TTC549 (cell line): ENCODE results near the gene MCM5.
"Not testable (repeated sequence)": the region's sequence is repeated elsewhere in the genome, so short reads cannot be mapped to it uniquely, and the experiment has no call there.

Experiments used
- FAIRE-seq: peaks from 2 replicates; lab custom pipeline; 2012; peaks lifted over from hg19 to GRCh38; lab: Jason Lieb, UNC

The MCM5 gene

DNA sequence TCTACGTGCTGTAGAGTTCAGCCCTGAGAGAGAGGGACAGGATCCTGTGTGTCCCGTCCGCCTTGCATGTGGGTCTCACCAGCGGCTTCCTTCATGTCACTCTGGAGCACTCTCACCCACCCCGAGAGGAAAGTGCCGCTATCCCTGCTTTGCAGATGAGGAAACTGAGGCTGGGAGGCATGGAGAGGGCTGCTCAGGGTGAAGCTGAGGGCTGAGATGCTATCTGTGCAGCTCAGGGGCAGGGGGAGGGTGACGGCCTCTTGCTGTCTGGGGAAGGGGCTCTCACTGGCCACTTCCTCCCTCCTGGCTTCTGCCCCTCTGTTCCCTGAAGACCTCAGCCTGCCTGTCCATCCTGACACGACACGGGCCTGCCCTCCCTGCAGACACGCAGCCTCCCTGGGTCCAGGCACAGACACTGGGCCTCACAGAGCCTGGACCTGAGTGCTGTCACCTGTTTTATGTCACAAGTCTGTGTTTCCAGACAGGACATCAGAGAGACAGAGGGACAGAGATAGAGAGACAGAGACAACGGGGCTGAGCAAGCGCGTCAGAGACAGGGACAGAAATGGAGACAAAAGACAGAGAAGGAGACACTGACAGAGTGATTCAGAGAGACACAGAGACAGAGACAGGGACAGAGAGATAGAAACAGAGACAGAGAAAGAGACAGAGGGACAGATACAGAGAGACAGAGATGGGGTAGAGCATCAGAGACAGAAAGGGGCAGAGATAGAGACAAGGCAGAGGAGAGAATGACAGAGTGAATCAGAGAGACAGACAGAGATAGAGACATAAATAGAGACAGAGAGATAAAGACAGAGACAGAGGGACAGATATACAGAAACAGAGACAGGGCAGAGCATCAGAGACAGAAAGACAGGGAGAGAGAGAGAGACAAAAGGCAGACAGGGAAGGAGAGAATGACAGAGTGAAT lies 53.1 kb downstream of the MCM5 start:
- FAIRE-seq, result no peak

DNA sequence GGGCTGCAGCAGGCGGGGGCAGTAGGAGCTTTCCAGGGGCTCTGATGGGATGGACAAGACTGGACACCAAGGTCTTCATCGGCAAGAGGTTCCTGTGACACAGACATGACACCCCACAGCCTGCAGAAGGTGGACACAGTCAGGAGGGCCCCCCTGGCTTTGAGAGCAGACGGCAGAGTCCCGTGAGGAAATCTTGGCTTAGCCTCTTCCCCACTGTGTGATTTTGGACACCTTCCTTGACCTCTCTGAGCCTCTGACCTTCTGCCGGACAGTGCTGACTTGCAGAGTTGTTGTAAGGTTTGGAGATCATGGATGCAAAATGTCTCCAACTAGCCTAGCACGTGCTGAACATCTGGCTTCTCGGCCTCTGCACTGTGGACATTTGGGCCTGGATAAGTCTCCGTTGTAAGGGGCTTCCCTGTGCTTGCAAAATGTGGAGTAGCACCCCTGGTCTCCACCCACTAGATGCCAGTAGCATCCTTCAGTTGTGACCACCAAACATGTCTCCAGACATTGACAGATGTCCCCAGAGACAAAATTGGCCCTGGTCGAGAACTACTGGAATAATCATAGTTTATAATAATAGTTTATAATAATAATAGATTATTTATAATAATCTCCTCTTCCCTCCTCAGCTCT lies 54.6 kb downstream of the MCM5 start:
- no peak for FAIRE-seq

DNA sequence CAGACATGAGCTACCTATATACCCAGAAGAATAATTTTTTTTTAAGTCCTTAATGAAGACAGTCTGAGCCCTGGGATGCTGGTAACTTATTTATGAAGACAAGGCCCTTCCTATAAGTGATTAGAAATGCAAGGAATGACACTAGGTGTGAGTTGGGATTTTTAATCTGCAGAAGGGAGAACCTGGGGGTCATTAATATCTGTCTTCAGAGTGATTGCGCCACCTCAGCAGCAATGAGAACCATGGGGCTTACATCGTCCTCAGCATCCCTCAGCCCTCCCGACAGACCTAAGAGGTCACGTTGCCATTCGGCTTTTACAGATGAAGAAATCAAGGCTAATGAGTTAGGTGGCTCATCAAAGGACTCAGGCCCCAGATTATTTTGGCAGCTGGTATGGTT lies 55.6 kb downstream of the MCM5 start:
- no peak for FAIRE-seq

DNA sequence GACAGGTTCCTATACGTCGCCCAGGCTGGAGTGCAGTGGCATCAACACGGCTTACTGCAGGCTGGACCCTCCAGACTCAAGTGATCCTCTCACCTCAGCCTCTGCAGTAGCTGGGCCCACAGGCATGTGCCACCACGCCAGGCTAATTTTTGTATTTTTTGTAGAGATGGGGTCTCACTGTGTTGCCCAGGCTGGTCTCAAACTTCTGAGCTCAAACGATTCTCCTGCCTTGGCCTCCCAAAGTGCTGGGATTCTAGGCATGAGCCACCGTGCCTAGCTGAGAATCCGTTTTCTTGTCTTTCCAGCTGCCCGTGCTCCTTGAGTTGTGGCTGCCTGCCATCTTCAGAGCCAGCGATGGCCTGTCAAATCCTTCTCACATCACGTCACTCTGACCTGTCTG lies 56.8 kb downstream of the MCM5 start:
- no peak for FAIRE-seq

DNA sequence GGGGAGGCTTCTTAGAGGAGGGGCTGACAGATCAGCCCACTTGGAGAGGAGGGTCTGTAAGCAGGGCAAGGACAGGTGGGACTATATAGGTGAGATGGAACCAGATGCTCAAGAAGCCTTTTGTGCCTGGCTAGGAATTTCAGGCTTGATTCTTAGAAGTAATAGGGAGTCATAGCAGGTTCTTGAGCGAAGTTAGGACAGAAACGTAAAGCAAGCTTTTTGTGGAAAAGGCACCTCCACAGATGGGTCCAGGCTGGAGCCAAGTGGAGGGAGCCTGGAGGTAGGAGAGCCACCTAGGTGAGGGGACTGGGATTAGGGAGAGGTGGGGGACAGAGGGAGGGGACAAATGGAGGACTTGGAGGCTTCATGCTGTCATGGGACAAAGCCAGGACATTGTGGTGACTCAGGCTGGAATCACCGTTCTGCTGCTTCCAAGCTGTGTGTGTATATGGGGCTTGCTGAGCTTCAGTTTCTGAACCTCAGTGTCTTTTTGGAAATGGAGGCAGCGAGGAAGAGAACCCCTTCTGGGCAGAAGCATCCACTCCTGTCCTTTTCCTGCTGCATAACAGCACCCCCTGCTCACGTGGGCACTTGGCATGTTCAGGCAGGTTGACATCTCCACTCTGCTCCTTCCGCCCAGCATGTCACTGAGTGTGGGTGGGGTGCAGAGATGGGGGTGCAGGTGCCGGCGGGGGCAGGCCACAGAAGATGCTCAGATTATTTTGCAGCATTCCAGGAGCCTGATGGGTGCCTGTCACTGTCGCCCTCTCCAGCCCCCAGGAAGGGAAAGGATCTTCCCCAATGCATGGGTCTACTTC lies 58.0 kb downstream of the MCM5 start:
- FAIRE-seq, result no peak

DNA sequence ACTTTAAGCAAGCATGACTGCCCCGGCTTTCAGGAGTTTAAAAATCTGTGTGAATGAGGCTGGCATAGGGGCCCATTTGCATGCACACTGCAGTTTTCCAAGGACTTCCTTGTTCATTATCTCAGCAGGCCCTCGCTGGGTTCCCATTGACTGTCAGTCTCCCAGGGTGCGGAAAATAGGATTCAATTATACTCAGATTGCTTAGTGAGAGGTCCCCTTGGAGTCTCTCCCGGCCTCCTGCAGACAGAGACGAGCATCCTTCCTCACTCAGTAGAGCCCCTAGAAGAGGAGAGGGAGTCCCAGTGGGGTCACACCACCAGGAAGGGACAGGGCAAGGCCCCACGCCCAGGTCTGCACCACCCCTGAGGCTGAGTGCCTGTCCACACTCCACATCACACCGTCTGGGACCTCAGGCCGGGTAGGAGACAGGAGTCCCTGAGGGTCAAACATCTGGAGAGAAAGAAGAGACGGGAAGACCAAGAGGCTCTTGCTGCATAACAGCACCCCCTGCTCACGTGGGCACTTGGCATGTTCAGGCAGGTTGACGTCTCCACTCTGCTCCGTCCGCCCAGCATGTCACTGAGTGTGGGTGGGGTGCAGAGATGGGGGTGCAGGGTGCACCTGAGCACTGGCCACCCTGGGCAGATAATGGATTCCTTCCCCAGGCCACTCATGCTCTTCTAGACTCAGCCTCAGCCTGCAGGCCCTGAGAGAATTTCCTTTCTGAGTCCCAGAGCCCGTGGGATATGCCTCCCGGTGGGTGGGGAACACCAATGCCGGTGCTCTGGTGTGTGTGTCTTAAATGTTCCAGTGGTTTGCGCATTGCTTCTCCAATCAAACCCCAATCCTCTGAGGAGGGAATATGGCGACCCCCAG lies 58.8 kb downstream of the MCM5 start:
- no peak for FAIRE-seq

DNA sequence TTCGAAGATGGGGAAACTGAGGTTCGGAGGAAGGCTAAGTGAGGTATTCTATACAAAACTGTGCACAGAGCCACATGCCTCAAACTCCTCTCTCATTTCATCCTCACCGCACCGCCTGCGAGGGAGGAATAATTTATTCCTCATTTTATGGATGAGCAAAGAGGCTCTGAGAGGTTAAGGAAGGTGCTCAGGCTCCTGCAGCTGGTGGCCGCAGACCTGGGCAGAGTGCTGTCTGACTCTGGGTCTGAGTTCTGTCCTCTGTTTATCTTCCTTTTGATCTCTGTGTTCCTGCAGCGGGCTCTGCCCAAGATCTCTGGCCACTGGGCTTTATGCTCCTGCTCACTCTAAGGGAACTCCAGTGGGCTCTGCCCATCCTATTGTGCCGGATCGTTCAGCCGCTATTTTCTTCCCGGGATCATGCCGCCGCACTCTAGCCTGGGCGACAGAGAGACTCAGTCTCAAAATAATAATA lies 59.5 kb downstream of the MCM5 start:
- FAIRE-seq, result no peak

DNA sequence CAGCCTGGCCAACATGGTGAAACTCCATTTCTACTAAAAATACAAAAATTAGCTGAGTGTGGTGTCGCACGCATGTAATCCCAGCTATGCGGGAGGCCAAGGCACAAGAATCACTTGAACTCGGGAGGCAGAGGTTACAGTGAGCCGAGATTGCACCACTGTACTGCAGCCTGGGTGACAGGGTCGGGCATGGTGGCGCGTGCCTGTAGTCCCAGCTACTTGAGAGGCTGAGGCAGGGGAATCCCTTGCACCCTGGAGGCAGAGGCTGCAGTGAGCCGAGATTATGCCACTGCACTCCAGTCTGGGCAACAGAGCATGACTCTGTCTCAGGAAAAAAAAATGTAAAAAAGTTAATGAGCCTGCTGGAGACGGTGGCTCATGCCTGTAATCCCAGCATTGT lies 60.0 kb downstream of the MCM5 start:
- FAIRE-seq, result not testable (repeated sequence)

DNA sequence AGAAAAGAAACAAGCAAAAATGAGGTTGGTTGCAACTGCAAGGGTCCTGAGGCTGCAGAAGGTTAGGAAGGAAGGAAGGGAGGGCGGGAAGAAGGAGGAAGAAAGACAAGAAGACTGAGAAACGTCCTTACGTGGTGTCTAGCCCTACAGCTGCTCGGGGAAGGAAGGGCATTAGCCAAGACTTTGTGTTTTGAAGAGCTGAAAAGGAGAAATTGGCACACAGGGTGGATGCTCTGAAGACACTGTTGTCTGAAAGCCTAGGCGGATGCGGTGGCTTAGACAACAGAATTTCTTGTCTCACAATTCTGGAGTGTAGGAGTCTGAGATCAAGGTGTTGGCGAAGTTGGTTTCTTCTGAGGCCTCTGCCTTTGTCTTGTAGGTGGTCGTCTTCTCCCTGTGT lies 60.7 kb downstream of the MCM5 start:
- FAIRE-seq, result no peak

DNA sequence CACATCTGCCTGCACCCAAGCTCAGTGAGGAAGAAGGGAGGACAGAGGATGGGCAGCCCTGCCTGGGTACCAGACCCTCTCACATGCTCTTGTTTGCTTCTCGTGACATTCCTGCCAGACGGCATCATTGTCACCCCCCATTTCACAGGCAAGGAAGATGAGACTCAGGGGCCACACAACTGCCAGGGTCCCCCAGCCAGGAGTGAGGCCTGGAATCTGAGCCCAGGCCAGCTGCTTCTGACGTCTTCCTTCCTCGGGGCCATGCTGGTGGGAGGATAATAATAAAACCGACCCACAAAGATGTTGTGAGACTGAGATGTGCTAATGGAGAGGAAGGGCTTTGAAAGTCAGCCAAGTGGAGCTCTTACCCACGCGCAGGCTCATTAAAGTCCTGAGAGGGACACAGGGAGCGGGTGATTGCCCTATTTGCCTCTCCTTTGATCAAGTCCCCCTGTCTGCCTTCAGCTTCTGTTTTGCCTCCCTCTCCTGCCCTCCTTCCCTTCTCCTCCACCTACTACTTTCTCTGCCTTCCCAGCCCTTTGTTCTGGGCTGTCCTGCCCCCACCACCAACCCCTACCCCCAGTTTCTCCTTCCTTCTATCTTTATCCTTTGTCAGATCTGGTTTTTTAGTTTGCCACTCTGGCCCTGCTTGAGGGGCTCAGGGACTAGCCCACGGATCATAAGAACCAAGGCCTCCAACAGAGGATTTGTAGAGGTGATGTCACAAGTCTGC lies 62.7 kb downstream of the MCM5 start:
- FAIRE-seq, result no peak

DNA sequence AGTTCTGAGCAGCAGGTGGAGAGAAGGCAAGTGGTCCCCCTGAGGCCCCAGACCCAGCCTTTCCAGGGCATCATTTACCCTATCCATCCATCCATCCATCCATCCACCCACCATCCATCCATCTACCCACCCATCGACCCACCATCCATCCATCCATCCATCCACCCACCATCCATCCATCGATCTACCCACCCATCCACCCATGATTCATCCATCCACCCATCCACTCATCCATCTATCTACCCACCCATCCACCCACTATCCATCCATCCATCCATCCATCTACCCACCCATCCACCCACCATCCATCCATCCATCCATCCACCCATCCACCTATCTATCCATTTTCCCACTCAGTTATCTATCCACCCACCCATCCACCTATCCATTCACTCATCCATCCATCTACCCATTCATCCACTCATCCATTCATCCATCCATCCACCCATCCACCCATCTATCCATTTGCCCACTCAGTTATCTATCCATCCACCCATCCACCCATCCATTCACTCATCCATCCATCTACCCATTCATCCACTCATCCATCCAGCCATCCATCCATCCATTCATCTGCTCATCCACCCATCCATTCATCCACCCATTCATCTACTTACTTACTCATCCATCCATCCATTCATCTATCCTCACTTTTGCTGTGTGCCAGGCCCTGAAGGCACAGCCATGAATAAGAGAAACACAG lies 63.4 kb downstream of the MCM5 start:
- no peak for FAIRE-seq

DNA sequence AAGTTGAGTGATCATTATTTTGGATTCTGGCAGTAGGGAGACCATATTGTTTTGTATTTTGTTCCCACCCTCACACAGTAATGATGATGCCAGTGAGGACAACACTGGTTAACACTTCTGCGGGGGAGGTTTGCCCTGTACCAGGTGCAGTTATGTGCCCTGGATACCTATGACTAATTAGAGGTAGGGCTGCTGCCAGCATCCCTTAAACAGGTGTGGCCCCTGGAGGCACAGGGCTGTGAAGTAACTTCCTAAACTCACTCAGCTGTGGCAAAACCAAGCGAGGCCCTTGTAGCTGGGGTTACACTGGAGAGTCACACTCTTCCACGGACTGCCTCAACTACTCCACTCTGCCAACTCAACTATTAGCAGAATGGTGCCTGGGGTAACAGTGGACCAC lies 64.5 kb downstream of the MCM5 start:
- FAIRE-seq, result no peak

DNA sequence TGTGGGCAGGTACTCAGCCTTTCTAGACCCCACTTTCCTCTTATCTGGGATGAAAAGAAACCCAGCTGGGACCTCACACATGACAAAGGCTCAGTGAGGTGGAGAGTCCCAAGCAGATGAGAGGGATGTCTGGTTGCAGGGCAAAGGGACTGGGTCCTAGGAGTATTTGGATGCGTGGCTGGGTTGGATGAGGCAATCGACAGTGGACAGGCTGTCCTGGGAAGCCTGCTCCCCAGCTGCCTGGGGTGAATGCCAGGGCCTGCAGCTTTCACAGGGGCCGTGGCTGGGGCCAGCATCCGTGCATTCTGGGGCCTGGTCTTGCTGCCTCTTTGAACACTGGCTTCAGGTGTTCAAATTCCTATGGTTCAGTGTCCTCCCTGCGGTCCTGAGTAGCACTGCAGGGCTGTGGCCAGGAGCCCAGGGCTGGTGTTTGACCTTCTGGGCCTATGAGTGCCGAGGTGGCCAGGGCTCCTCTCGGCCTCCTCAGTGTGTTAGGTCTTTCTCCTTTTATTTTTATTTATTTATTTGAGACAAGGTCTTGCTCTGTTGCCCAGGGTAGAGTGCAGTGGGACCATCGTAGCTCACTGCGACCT lies 65.3 kb downstream of the MCM5 start:
- FAIRE-seq, result no peak

DNA sequence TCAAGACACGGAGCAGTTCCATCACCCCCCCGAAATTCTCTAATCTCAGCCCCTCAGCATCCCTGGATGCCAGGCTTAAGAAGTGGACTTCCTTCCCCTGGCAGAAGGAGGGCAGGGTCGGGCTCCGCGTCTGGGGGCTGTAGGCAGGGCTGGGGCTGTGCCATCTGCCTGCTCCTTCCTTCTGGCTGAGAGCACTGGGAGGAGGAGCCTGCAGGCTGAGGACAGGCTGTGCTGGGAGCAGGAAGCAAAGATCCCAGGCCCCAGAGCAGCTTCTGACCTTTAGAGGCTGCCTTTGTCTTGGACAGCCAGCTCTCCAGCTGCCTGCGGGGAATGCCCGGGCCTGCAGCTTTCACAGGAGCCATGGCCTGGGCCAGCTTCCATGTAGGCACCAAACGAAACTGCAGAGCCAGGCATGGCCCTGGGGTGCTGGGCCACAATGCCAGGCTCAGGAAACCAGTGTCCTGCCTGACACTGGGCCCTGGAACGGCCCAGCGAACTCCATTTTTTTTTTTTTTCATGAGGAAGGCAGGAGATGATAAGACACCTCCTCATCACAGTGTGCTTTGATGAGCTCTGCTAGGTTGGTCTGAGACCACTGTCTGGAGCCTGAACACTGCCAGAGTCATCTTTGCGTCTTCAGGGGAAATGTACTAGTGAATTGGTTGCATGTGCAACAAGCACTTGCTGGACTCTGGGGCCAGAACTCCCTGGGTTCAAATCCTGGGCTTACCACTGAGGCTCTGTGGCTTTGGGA lies 67.9 kb downstream of the MCM5 start:
- no peak for FAIRE-seq

DNA sequence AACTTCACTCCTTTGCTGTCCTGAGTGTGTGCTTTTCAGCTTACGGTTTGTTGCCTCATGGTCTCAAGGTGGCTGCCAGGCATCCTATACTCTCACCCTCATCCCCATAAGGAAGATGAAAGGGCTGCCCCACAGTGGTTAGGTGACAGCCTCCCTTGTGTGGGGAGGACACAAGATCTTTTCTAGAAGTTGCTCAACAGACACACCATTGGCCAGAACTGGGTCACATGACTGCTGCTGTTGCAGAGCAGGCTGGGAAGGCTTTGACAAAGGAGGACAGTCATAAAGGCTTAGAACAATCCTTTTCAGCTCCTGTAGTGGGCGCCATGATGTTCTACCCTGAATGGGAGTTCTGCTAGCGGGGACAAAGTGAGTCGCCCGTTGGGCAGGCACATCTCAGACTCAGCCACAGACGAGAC lies 71.0 kb downstream of the MCM5 start:
- no peak for FAIRE-seq

DNA sequence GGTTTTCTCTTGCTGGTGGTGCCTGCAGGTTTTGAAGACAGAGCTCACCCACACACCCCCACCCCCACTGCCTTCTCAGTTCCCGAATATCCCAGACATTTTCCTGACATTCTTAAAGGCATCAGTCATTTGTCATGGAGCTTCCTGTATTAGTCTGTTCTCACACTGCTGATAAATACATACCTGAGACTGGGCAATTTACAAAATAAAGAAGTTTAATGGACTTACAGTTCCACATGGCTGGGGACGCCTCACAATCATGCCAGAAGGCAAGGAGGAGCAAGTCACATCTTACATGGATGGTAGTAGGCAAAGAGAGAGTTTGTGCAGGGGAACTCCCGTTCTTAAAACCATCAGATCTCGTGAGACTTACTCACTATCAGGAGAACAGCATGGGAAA lies 71.6 kb downstream of the MCM5 start:
- FAIRE-seq, result not testable (repeated sequence)

DNA sequence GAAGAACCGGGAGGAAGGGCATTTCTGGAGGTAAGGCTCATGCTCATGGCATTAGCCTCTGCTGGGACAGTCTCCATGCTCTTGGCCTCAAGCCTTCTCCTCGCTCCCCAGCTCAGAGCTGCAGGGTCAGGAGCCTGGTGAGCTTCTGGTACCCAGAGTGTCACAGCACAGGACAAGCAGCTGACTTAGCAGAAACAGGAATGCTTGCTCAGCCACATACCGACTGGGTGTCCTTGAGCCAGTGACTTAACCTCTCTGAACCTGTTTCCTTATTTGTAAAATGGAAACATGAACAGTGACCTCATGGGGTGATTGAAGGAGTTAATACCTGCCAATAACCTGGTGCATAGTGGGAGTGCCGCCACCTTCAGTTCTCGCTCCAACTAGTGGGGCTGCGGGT lies 72.5 kb downstream of the MCM5 start:
- no peak for FAIRE-seq

DNA sequence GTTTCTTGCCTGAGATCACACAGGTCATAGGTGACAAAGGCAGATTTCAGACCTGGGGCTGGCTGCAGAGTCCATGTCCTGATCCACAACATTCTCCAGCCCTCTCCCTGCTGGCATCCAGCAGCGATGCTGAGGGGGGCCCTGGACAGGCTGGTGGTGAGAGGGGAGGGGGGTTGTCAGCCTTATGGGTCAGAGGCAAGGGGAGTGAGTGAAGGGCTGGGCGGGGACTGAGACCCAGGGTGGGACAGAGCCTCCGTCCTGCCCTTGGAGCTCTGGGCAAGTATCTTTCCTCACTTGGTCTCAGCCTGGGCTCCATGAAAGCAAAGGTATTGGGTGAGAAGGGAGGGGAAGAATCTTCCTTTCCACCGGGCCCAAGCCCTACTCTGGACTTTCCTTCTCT lies 74.0 kb downstream of the MCM5 start:
- no peak for FAIRE-seq
